Left lobe of liver (tissue), 2 donors: ENCODE measurements around the gene LMX1A. TPM values are rescaled to one million over a fixed set of nuclear protein-coding genes. Genes with fewer than 3 reads are reported as not detected.

Source experiments
- ATAC-seq: fragments of 200-7000 bp; cut with Tn5 transposase; one replicate; pipeline ENCODE4 v1.9.1; 2020; ENCODE audit warnings: mild to moderate bottlenecking, moderate library complexity
- DNase-seq: peaks from one replicate; pipeline ENCODE4 v3.0.0-alpha.2; 2020; ENCODE audit warnings: low spot score
- total RNA-seq: library from RNA; stranded (reverse); gene quantifications from one replicate; pipeline ENCODE4 v1.2.1, GENCODE V29; 2021
- donor health status: DM: no; HTN: no; CAD: no; lungs with moderate emphysema.
- donor health status: DM: no; HTN: yes; CAD: no.

Gene LMX1A
- total RNA-seq, 1 donor from 2014 or later = not detected

- DNase-seq (peak; percentile 56), ATAC-seq (peak; percentile 91)
Measured at GRCh38 chr1:165281207-165281901, 75.2 kb downstream of the LMX1A start.

GRCh38 chr1:165279882-165280281, 76.6 kb downstream of the LMX1A start:
- DNase-seq (no peak), ATAC-seq (no peak)

- no peak for DNase-seq
- no peak for ATAC-seq
Measured at GRCh38 chr1:165276314-165276713, 80.2 kb downstream of the LMX1A start.

- ATAC-seq = no peak
- no peak for DNase-seq
Measured at GRCh38 chr1:165265196-165265838, 91.2 kb downstream of the LMX1A start.

GRCh38 chr1:165259706-165260428, 96.6 kb downstream of the LMX1A start:
- ATAC-seq (no peak), DNase-seq (no peak)

GRCh38 chr1:165259236-165259635, 97.3 kb downstream of the LMX1A start:
- DNase-seq = no peak
- ATAC-seq = peak; percentile 51

- DNase-seq = peak; percentile 88
- ATAC-seq = peak; percentile 87
Measured at GRCh38 chr1:165257969-165258459, 98.5 kb downstream of the LMX1A start.

GRCh38 chr1:165254896-165255625, 101.5 kb downstream of the LMX1A start:
- DNase-seq (no peak), ATAC-seq (no peak)

- no peak for DNase-seq
- ATAC-seq = no peak
Measured at GRCh38 chr1:165254376-165254775, 102.1 kb downstream of the LMX1A start.

- ATAC-seq = peak; percentile 86
- peak; percentile 79 for DNase-seq
Measured at GRCh38 chr1:165253818-165254254, 102.7 kb downstream of the LMX1A start.

- no peak for DNase-seq
- ATAC-seq = peak; percentile 42
Measured at GRCh38 chr1:165248969-165249571, 107.4 kb downstream of the LMX1A start.

GRCh38 chr1:165241952-165242351, 114.6 kb downstream of the LMX1A start:
- DNase-seq (no peak), ATAC-seq (peak; percentile 70)

- DNase-seq (no peak), ATAC-seq (no peak)
Measured at GRCh38 chr1:165241321-165241720, 115.2 kb downstream of the LMX1A start.

GRCh38 chr1:165240492-165240891, 116.0 kb downstream of the LMX1A start:
- peak; percentile 56 for ATAC-seq
- no peak for DNase-seq

- no peak for DNase-seq
- no peak for ATAC-seq
Measured at GRCh38 chr1:165239873-165240272, 116.6 kb downstream of the LMX1A start.

GRCh38 chr1:165235777-165236291, 120.7 kb downstream of the LMX1A start:
- ATAC-seq = peak; percentile 65
- DNase-seq = peak; percentile 50

GRCh38 chr1:165235155-165235776, 121.2 kb downstream of the LMX1A start:
- DNase-seq = peak; percentile 72
- peak; percentile 88 for ATAC-seq

GRCh38 chr1:165234149-165234548, 122.4 kb downstream of the LMX1A start:
- no peak for DNase-seq
- ATAC-seq = peak; percentile 54

GRCh38 chr1:165228676-165229075, 127.8 kb downstream of the LMX1A start:
- DNase-seq = no peak
- ATAC-seq = peak; percentile 53
